HepG2 (cell line): Measurements from ENCODE around the gene LGALS1. TPM values are rescaled to one million over a fixed set of nuclear protein-coding genes. Genes with fewer than 3 reads are reported as not detected.

Experiments
- ARID3A ChIP-seq: IDR thresholded peaks from 2 replicates; pipeline ENCODE4 v1.6.1; 2012; ENCODE audit warnings: low read depth, low read length, improper control_type of control experiment
- BRF2 ChIP-seq: sonication (generic); formaldehyde crosslinking; IDR thresholded peaks from 2 replicates; pipeline ENCODE4 v1.8.1; 2022; ENCODE audit warnings: mild to moderate bottlenecking, missing genetic modification reagents
- DNMT3B ChIP-seq: conservative IDR thresholded peaks from 2 replicates; pipeline ENCODE4 v1.6.1; 2016; ENCODE audit warnings: missing biosample characterization, control low read depth
- FOSL2 ChIP-seq: sonication (generic); formaldehyde crosslinking; IDR thresholded peaks from 2 replicates; pipeline ENCODE4 v1.4.0; 2020; ENCODE audit warnings: missing genetic modification reagents
- HHEX ChIP-seq: IDR thresholded peaks from 2 replicates; pipeline ENCODE4 v1.6.1; 2016; ENCODE audit warnings: control low read depth
- NPAS2 ChIP-seq: sonication (generic); formaldehyde crosslinking; IDR thresholded peaks from 2 replicates; pipeline ENCODE4 v1.8.0; 2022; ENCODE audit warnings: mild to moderate bottlenecking, missing genetic modification reagents, borderline replicate concordance
- PCBP1 ChIP-seq: fragments of 200-400 bp; formaldehyde crosslinking; IDR thresholded peaks from 2 replicates; pipeline ENCODE4 v1.6.1; 2017; ENCODE audit warnings: mild to moderate bottlenecking, low read depth, low read length, borderline replicate concordance
- POGK ChIP-seq: sonication (generic); formaldehyde crosslinking; conservative IDR thresholded peaks from 2 replicates; pipeline ENCODE4 v1.8.0; 2022; ENCODE audit warnings: mild to moderate bottlenecking, moderate library complexity, missing genetic modification reagents
- RORA ChIP-seq: sonication (generic); formaldehyde crosslinking; IDR thresholded peaks from 2 replicates; pipeline ENCODE4 v1.5.0; 2020; ENCODE audit warnings: mild to moderate bottlenecking, missing genetic modification reagents, moderate library complexity
- SALL2 ChIP-seq: sonication (generic); formaldehyde crosslinking; IDR thresholded peaks from 2 replicates; pipeline ENCODE4 v1.8.1; 2023; ENCODE audit warnings: mild to moderate bottlenecking, missing genetic modification reagents, inconsistent platforms
- TOPORS ChIP-seq: sonication (generic); formaldehyde crosslinking; IDR thresholded peaks from 2 replicates; pipeline ENCODE4 v1.8.0; 2023; ENCODE audit warnings: mild to moderate bottlenecking, missing genetic modification reagents
- ZBTB25 ChIP-seq: IDR thresholded peaks from 2 replicates; pipeline ENCODE4 v1.6.1; 2018; ENCODE audit warnings: missing genetic modification reagents
- ZBTB33 ChIP-seq: sonication (generic); formaldehyde crosslinking; IDR thresholded peaks from 2 replicates; pipeline ENCODE4 v1.4.0; 2020; ENCODE audit warnings: missing genetic modification reagents
- ZNF331 ChIP-seq: sonication (generic); formaldehyde crosslinking; IDR thresholded peaks from 2 replicates; pipeline ENCODE4 v1.4.0; 2020; ENCODE audit warnings: missing genetic modification reagents
- ZNF629 ChIP-seq: sonication (generic); formaldehyde crosslinking; conservative IDR thresholded peaks from 2 replicates; pipeline ENCODE4 v1.5.0; 2020; ENCODE audit warnings: missing genetic modification reagents
- ZNF670 ChIP-seq: sonication (generic); formaldehyde crosslinking; IDR thresholded peaks from 2 replicates; pipeline ENCODE4 v1.8.0; 2022; ENCODE audit warnings: mild to moderate bottlenecking, missing genetic modification reagents, borderline replicate concordance
- ZNF674 ChIP-seq: sonication (generic); formaldehyde crosslinking; IDR thresholded peaks from 2 replicates; pipeline ENCODE4 v1.5.0; 2020; ENCODE audit warnings: low read depth, mild to moderate bottlenecking, missing genetic modification reagents
- ZNF775 ChIP-seq: sonication (generic); formaldehyde crosslinking; IDR thresholded peaks from 2 replicates; pipeline ENCODE4 v1.4.0; 2020; ENCODE audit warnings: missing genetic modification reagents, mild to moderate bottlenecking, moderate library complexity, borderline replicate concordance
- ZNF891 ChIP-seq: sonication (generic); formaldehyde crosslinking; IDR thresholded peaks from 2 replicates; pipeline ENCODE4 v1.5.0; 2020; ENCODE audit warnings: mild to moderate bottlenecking, missing genetic modification reagents
- polyA plus RNA-seq, 8 experiments: library from polyadenylated mRNA; depleted of rRNA in 3 of 8; stranded (reverse) in 7 of 8; unstranded in 1 of 8; fragments of >200 nt; fragmentation: Illumina TruSeq in 4 of 8; extraction: Trizol in 4 of 8; gene quantifications; 2 replicates each; pipeline versions ENCODE4 v1.2.1 to v1.2.3, GENCODE V29; 2011 to 2016; ENCODE audit warnings: low read depth in 4 of 8, missing spikeins in 1 of 8, mixed read lengths in 1 of 8; ENCODE audit not compliant: insufficient read depth in 1 of 8
- total RNA-seq, 5 experiments: library from RNA; depleted of rRNA; stranded (reverse); fragments of >200 nt; fragmentation: Illumina TruSeq; extraction: Trizol; gene quantifications; 2 replicates each; pipeline ENCODE4 v1.2.3, GENCODE V29; 2016; ENCODE audit warnings: low read depth in 1 of 5

Gene LGALS1
- total and polyA plus RNA-seq, 2 of the 13 experiments (the other 11 are each of a cell fraction or from before 2014, with no cell fraction given), result 103 to 858 TPM

- TF ChIP-seq POGK (CRISPR knock-in tag) (0 out of 2 replicates have a peak, but pooled peaks have one; percentile 18), RORA (CRISPR knock-in tag) (no peak), HHEX (CRISPR knock-in tag) (no peak), ZNF891 (CRISPR knock-in tag) (no peak), ZNF674 (CRISPR knock-in tag) (no peak), ZNF670 (CRISPR knock-in tag) (no peak), ZBTB33 (CRISPR knock-in tag) (no peak), ZNF331 (CRISPR knock-in tag) (peak; percentile 14; the same call in 1 of the 2 replicates), ZNF629 (CRISPR knock-in tag) (peak; percentile 99), ARID3A (no peak), PCBP1 (no peak), FOSL2 (no peak; the same call in 1 of the 2 replicates), ZBTB25 (CRISPR knock-in tag) (0 out of 2 replicates have a peak, but pooled peaks have one; percentile 17), NPAS2 (CRISPR knock-in tag) (no peak), ZNF775 (no peak), TOPORS (CRISPR knock-in tag) (no peak), BRF2 (CRISPR knock-in tag) (no peak), DNMT3B (no peak), SALL2 (CRISPR knock-in tag) (no peak)
Measured at GRCh38 chr22:37674951-37675929, at the start of gene LGALS1 (continued).
